ENCODE results near the gene TRAPPC4.

TRAPPC4 gene

DNA sequence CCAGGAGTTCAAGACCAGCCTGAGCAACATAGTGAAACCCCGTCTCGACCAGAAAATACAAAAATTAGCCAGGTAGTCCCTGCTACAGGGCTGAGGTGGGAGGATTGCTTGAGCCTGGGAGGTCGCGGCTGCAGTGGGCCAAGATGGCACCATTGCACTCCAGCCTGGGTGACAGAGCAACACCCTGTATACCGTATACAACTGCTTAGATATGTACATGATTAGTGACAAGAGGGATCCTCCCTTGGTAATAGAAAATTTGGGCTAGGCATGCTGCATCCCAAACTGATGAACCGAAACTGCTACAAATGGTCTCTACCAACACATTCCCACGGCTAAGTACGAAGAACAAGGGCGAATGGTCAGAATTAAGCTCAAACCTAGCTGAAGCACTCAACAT lies 24.4 kb downstream of the TRAPPC4 start:
- Histone ChIP-seq H3K4me1 (ENCODE audit: control insufficient read depth in 1 of 2, insufficient read depth in 1 of 2, low read depth in 1 of 2, low read length in 1 of 2) (peaks cover 0 to 4% of the 10 kb centered on the region in 2 experiments), H3K36me3 (peaks cover 19% of the 10 kb centered on the region), H3K27ac (no peak overlapping the region), H3K27me3 (no peaks in the 10 kb centered on the region), H3K9me3 (no peaks in the 10 kb centered on the region), H3K4me3 (ENCODE audit: low read depth in 1 of 2, low read length in 1 of 2) (no peak overlapping the region)
- TF ChIP-seq, protein P1, sequence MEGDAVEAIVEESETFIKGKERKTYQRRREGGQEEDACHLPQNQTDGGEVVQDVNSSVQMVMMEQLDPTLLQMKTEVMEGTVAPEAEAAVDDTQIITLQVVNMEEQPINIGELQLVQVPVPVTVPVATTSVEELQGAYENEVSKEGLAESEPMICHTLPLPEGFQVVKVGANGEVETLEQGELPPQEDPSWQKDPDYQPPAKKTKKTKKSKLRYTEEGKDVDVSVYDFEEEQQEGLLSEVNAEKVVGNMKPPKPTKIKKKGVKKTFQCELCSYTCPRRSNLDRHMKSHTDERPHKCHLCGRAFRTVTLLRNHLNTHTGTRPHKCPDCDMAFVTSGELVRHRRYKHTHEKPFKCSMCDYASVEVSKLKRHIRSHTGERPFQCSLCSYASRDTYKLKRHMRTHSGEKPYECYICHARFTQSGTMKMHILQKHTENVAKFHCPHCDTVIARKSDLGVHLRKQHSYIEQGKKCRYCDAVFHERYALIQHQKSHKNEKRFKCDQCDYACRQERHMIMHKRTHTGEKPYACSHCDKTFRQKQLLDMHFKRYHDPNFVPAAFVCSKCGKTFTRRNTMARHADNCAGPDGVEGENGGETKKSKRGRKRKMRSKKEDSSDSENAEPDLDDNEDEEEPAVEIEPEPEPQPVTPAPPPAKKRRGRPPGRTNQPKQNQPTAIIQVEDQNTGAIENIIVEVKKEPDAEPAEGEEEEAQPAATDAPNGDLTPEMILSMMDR (IDR thresholded peaks at IDR 0.05) = no peak

DNA sequence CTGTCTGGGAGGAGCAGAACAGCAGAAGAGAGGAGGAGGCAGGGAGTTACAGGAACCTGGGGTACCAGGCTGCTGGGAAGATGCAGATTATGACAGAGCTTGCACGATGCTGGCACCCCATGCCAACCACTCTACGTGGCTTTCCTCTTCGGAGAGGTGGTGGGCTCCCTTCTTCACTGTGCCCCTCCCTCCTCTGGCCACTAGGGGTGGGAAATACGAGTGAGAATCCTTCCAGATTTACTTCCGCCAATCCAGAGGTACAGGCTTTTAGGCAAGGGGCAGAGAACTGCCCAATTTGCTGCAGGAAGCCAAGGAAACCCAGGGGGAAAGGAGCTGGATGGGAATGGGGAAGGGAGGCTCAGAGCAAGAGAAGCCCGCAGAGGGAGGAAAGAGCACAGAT lies 26.1 kb downstream of the TRAPPC4 start:
- Histone ChIP-seq H3K27ac (no peak overlapping the region), H3K4me3 (ENCODE audit: low read depth in 1 of 2, low read length in 1 of 2) (no peak overlapping the region), H3K4me1 (ENCODE audit: control insufficient read depth in 1 of 2, insufficient read depth in 1 of 2, low read depth in 1 of 2, low read length in 1 of 2) (peaks cover 0 to under 1% of the 10 kb centered on the region in 2 experiments), H3K36me3 (peaks cover 37% of the 10 kb centered on the region), H3K27me3 (no peaks in the 10 kb centered on the region), H3K9me3 (no peaks in the 10 kb centered on the region)
- TF ChIP-seq, protein P1 (IDR thresholded peaks at IDR 0.05) = no peak

DNA sequence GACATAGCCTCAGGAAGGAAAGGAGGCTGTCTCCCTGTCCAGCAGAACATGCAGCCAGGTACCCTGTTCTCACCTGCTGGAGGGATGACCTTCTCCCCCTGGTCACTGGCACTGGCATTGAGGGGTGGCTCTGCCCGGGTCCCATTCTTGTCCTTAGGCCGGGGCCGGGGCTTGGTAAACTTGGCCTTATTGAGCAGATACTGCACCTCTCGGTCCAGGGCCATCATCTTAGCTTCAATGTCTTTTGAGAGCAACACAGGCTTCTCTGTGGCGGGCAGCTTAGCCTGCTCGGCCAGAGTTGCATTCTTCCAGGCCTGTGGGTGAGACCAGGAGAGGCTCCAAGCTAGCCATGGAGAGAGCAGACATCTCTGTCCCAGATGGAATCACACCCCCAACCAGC lies 27.9 kb downstream of the TRAPPC4 start:
- TF ChIP-seq, protein P1 (IDR thresholded peaks at IDR 0.05) = no peak
- Histone ChIP-seq H3K27me3 (no peaks in the 10 kb centered on the region), H3K9me3 (no peaks in the 10 kb centered on the region), H3K27ac (no peak overlapping the region), H3K4me3 (ENCODE audit: low read depth in 1 of 2, low read length in 1 of 2) (no peak overlapping the region), H3K4me1 (ENCODE audit: control insufficient read depth in 1 of 2, insufficient read depth in 1 of 2, low read depth in 1 of 2, low read length in 1 of 2) (no peaks in the 10 kb centered on the region), H3K36me3 (peaks cover 51% of the 10 kb centered on the region)

DNA sequence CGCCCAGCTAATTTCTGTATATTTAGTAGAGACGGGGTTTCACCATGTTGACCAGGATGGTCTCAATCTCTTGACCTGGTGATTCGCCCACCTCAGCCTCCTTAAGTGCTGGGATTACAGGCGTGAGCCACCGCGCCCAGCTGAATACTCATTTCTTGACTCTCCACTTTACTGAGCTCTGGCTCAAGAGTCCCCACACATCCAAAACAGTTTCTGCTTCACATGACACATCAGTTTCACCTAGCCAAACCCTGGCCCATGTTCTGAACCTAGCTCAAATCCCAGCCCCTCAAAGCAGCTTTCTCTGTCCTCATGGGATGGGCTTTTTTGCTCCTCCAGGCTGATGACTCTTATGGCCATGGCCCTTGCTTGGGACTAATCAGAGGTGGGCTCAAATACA lies 28.6 kb downstream of the TRAPPC4 start:
- Histone ChIP-seq H3K4me3 (ENCODE audit: low read depth in 1 of 2, low read length in 1 of 2) (no peak overlapping the region), H3K27ac (no peak overlapping the region), H3K27me3 (no peaks in the 10 kb centered on the region), H3K36me3 (peaks cover 58% of the 10 kb centered on the region), H3K4me1 (ENCODE audit: control insufficient read depth in 1 of 2, insufficient read depth in 1 of 2, low read depth in 1 of 2, low read length in 1 of 2) (no peaks in the 10 kb centered on the region), H3K9me3 (no peaks in the 10 kb centered on the region)
- TF ChIP-seq, protein P1 (IDR thresholded peaks at IDR 0.05) = no peak

DNA sequence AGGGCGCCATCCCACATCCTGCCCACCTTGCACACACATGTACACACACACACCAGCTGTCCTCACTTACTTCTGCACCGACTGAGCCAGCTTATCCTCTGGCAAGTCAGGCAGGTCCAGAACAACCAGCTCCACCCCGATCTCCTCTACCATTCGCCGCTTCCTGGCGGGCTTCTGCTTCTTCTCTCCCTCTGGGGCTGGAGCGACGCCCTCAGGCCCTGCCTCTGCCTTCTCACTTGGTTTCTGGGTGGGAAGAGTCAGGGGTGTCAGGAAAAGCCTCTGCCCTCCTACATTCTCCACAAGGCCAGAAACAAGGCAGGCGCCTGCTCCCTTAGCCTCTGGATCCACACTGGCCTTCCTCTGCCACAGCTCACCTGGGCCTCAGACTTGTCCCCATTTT lies 30.1 kb downstream of the TRAPPC4 start:
- no peak overlapping the region for H3K4me3 ChIP-seq (ENCODE audit: low read depth in 1 of 2, low read length in 1 of 2)
- no peaks in the 10 kb centered on the region for H3K4me1 ChIP-seq (ENCODE audit: control insufficient read depth in 1 of 2, insufficient read depth in 1 of 2, low read depth in 1 of 2, low read length in 1 of 2)
- H3K27me3 ChIP-seq = no peaks in the 10 kb centered on the region
- no peaks in the 10 kb centered on the region for H3K9me3 ChIP-seq
- TF ChIP-seq, protein P1 (IDR thresholded peaks at IDR 0.05) = no peak
- H3K36me3 ChIP-seq = peaks cover 68% of the 10 kb centered on the region
- no peak overlapping the region for H3K27ac ChIP-seq

DNA sequence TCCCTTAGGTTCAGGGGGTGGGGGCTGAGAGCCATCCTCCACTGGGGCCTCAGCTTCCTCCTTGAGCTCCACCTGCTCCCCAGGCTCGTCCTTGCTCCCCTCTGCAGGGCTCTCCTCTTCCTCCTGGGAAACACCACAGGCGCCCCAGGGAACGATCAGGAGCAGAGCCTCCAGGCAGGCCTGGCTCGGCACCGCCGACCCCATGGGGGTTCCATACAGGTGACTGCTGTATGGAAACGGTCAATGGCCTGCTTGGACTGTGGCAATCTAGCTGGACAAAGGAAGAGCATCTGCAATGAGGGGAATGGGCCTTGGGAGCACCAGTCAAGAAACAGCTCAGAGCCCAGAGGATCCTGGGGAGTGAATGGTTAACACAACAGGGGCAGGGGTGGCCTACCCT lies 30.5 kb downstream of the TRAPPC4 start:
- TF ChIP-seq, protein P1 (IDR thresholded peaks at IDR 0.05) = no peak
- peaks cover 71% of the 10 kb centered on the region for H3K36me3 ChIP-seq
- H3K4me3 ChIP-seq (ENCODE audit: low read depth in 1 of 2, low read length in 1 of 2) = no peak overlapping the region
- H3K9me3 ChIP-seq = no peaks in the 10 kb centered on the region
- no peaks in the 10 kb centered on the region for H3K4me1 ChIP-seq (ENCODE audit: control insufficient read depth in 1 of 2, insufficient read depth in 1 of 2, low read depth in 1 of 2, low read length in 1 of 2)
- no peak overlapping the region for H3K27ac ChIP-seq
- H3K27me3 ChIP-seq = no peaks in the 10 kb centered on the region

Data from neutrophil (primary cell).